ENCODE data around the gene OSBP2.

OSBP2 gene

GRCh38 chr22:30905696-30906341 is 211.1 kb downstream of the OSBP2 start:
- Histone ChIP-seq H3K9me3 (no peaks in the 10 kb centered on the region), H3K27me3 (no peaks in the 10 kb centered on the region), H3K36me3 (no peaks in the 10 kb centered on the region), H3K4me1 (no peaks in the 10 kb centered on the region), H3K4me3 (ENCODE audit: low read depth, low read length) (no peak overlapping the region)
- TF ChIP-seq CTCF (IDR thresholded peaks at IDR 0.05; ENCODE audit: low read depth, low read length) = no peak
- DNase-seq = no peak

DNA sequence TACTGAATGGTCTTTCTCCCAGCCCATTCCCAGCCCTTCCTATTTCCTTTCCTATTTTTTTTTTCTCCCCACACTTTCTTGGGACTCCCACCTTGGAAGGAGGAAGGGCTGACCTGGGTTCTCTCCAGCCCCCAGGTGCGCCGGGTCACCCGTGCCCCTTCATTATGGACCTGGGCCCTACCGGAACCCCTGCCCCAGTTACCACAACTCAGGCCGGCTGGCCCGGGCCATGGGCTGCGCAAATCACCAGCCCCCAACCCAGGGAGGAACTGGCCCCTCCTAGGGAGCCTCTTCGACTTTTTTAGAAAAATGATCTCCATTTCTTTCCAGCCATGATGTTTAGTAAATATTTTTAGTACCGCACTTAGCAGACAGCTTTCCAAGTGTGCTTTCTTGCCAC is 211.7 kb downstream of the OSBP2 start:
- no peaks in the 10 kb centered on the region for H3K27me3 ChIP-seq
- H3K4me3 ChIP-seq (ENCODE audit: low read depth, low read length) = no peak overlapping the region
- TF ChIP-seq CTCF (IDR thresholded peaks at IDR 0.05; ENCODE audit: low read depth, low read length) = no peak
- H3K4me1 ChIP-seq = no peaks in the 10 kb centered on the region
- no peaks in the 10 kb centered on the region for H3K36me3 ChIP-seq
- H3K9me3 ChIP-seq = no peaks in the 10 kb centered on the region
- no peak for DNase-seq

DNA sequence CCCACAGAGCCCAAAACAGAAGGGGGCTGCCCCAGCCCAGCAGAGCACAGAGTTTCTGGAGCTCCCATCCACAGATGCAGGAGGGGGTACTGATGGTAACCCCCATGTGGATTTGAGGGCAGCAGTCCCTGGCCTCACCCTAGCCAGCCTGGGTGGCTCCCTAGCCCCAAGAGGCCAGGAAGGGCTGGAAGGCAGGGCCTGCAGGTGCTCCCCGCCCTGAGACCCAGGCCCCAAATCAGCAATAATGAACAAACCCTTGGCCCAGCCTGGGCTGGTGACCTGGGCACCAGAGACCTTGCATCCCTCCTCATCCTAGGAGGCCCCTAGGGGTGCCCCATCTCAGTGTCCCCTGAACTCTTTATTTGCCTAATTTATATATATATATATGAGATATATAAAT is 212.3 kb downstream of the OSBP2 start:
- H3K27me3 ChIP-seq = no peaks in the 10 kb centered on the region
- H3K9me3 ChIP-seq = no peaks in the 10 kb centered on the region
- TF ChIP-seq CTCF (IDR thresholded peaks at IDR 0.05; ENCODE audit: low read depth, low read length) = no peak
- no peak overlapping the region for H3K4me3 ChIP-seq (ENCODE audit: low read depth, low read length)
- no peak for DNase-seq
- no peaks in the 10 kb centered on the region for H3K4me1 ChIP-seq
- H3K36me3 ChIP-seq = no peaks in the 10 kb centered on the region

DNA sequence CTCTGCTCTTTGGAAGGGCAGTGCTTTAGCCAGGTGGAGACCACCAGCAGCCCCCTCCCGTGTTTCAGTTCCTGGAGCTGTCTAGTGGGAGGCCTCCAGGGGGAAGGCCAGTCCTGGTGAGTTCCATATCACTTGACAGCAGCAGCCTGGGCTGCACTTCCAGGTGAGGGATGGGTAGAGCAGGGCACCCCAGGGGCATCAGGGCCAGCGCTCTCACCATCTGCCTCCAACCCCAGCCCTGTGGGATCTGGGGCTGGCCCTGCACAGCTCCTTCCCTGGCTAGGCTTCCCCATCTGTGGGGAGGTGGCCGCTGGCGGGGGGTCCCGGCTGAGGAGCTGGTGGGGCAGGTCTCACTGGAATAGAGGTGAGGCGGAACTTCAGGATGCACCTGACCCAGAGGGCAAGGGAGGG is 213.4 kb downstream of the OSBP2 start:
- Histone ChIP-seq H3K9me3 (no peaks in the 10 kb centered on the region), H3K4me3 (ENCODE audit: low read depth, low read length) (no peak overlapping the region), H3K36me3 (no peaks in the 10 kb centered on the region), H3K4me1 (no peaks in the 10 kb centered on the region), H3K27me3 (no peaks in the 10 kb centered on the region)
- DNase-seq = no peak
- no peak for TF ChIP-seq CTCF (IDR thresholded peaks at IDR 0.05; ENCODE audit: low read depth, low read length)

DNA sequence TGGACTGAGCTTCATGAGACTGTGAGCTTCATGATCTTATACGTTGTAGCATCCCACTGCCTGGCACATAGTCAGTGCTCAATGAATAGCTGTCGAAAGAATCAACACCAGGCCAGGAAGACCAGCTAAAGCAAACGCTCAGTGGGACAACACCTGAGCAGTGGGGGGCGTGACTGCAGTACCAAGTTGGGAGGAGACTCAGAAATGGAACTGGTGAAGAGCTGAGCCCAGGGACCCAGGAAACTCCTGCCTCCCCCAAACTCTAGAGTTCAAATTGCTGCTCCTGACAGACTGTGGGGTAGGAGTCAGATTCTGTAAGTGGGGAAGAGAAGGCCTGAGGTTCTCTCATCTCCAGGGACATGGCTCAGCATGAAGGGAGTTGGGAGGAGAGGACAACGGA is 214.6 kb downstream of the OSBP2 start:
- no peaks in the 10 kb centered on the region for H3K9me3 ChIP-seq
- TF ChIP-seq CTCF (IDR thresholded peaks at IDR 0.05; ENCODE audit: low read depth, low read length) = no peak
- no peak for DNase-seq
- H3K27me3 ChIP-seq = no peaks in the 10 kb centered on the region
- H3K4me1 ChIP-seq = no peaks in the 10 kb centered on the region
- no peaks in the 10 kb centered on the region for H3K36me3 ChIP-seq
- no peak overlapping the region for H3K4me3 ChIP-seq (ENCODE audit: low read depth, low read length)

GRCh38 chr22:30910358-30910757 is 215.7 kb downstream of the OSBP2 start:
- H3K4me1 ChIP-seq = no peaks in the 10 kb centered on the region
- H3K27me3 ChIP-seq = no peaks in the 10 kb centered on the region
- no peak for DNase-seq
- H3K4me3 ChIP-seq (ENCODE audit: low read depth, low read length) = no peak overlapping the region
- no peaks in the 10 kb centered on the region for H3K36me3 ChIP-seq
- H3K9me3 ChIP-seq = no peaks in the 10 kb centered on the region
- TF ChIP-seq CTCF (IDR thresholded peaks at IDR 0.05; ENCODE audit: low read depth, low read length) = no peak
